NOMO-1 treated with dmso at 0.1 percent for 144 hours (cell line): ENCODE results near the gene FETUB.

ENCODE experiments used
- DNase-seq: peaks from one replicate; lab custom pipeline; 2025; ENCODE audit not compliant: unreplicated experiment; lab: John Stamatoyannopoulos, UW

The FETUB gene

GRCh38 chr3:186639778-186640472, at the start of gene FETUB:
Gene FETUB (plus strand): TSS chr3:186640399. CDS start chr3:186640461, 62 bp downstream.
- DNase-seq: no peak

DNA sequence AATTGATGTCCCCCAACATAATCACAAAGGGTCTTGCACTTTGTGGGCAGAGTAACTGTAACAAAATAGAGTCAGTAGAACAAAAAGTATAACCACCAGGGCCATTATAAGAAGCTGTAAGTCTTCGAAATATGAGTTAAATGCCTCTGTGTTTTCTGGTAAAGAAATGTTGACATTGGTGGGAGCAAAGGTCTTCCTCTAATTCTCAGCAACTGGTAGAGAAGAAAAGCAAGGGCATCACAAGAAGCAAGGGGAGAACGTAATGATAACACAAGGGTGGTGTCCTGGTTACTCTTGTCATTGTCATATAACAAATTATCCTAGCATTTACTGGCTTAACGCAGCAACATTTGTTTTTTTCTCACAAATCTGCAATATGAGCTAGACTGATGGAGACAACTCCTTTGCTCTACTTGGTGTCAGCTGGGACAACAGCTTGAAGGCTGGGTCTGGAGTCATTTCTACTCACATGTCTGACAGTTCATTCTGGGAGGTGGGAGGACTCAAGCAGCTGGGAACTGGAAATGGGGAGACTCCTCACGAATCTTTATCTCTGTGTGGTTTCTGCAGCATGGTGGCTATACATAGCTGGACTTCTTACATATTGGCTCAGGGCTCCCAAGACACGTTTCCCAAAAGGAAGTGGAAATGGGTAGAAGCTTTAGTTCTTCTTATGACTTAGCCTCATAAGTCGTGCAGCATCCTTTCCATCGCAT, 49.5 kb upstream of the FETUB start:
- DNase-seq: no peak

DNA sequence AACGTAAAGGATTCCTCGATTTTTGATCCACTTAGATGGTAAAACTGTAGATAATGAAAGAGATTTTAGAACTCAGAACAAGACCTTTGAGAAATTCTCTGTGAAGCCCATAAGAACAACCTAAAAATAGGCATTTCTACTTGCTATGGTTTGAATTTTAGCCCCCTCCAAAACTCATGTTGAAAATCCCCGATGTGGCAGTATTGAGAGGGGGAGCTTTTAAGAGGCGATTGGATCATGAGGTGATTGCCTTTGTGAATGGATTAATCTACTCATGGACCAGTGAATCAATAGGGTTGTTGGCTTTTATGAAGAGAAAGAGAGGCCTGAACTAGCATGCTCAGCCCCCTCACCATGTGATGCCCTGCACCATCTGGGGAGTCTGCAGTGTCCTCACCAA, 47.5 kb upstream of the FETUB start:
- DNase-seq: no peak

GRCh38 chr3:186593862-186594261, 46.3 kb upstream of the FETUB start:
- DNase-seq: no peak

GRCh38 chr3:186594591-186595113, 45.5 kb upstream of the FETUB start:
- no peak for DNase-seq

GRCh38 chr3:186596568-186597287, 43.5 kb upstream of the FETUB start:
- DNase-seq: no peak

DNA sequence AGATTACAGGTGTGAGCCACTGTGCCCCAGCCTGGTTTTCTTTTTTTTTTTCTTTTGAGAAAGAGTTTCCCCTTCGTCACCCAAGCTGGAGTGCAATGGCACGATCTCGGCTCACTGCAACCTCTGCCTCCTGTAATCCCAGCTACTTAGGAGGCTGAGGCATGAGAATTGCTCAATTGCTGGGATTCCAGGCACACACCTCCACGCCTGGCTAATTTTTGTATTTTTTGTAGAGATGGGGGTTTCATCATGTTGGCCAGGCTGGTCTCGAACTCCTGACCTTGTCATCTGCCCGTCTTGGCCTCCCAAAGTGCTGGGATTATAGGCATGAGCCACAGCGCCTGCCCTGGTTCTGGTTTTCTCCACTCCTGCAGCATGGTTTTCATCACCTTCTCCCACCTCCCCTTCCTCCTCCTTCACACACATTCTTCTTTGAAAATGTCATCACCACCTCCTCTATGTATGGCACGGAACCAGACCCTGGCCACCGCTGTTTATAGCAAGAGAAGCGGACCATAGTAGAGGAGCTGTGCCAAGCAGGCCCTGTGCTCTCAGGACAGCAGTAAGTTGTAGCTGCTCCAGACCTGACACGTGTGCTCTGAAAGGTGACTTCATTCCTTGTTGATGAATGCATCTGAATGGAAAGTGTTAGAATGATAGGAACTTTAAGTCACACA, 42.0 kb upstream of the FETUB start:
- no peak for DNase-seq

- no peak for DNase-seq
Measured at GRCh38 chr3:186598794-186599141, 41.4 kb upstream of the FETUB start.

DNA sequence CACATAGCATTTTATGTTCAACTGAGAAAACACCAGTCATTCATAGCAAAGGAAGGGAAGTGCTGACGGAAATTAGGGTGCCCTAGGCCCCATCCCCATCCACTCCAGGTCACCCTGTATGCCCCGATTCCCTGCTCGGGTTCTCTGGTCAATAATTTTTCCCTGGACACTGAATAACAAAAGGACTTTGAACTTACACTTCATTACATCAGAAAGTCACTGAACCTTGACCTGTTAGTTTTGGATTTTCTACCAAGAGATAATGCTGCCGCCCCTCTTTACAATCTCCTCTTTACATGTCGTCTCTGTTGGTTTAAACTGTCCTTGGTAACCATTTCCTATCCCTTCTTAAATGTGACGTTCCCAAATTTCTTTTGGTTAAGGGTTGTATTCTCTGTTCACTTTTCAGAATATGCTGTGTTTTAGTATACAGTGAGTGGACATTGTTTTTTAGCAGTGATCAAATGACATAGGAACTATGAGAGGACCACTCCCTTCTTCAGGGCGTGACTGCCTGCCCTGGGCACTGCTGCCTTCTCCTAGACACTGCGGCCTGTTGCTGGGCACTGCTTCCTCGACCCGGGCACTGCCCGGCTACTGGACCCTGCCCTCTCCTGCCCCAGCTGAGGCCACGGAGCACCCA, 40.9 kb upstream of the FETUB start:
- DNase-seq: no peak

DNA sequence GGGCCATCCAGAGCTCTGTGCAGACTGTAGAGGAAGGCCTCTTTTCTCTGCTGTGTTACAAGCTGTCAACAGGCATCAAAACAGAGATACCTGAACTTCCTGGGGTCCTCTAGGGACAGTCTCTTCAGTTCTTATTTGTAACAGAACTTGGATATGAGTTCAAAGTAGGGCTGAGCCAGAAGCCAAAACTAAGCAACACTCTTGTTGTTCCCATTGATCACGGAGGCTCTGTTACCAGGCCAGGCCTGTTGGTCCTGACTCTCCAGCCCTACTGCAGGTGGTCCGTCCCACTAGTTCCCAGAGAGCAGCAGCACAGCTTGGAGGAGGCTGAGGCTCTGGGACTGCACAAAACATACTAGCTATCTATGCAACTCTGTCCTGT, 40.4 kb upstream of the FETUB start:
- no peak for DNase-seq

GRCh38 chr3:186600896-186601295, 39.3 kb upstream of the FETUB start:
- no peak for DNase-seq

DNA sequence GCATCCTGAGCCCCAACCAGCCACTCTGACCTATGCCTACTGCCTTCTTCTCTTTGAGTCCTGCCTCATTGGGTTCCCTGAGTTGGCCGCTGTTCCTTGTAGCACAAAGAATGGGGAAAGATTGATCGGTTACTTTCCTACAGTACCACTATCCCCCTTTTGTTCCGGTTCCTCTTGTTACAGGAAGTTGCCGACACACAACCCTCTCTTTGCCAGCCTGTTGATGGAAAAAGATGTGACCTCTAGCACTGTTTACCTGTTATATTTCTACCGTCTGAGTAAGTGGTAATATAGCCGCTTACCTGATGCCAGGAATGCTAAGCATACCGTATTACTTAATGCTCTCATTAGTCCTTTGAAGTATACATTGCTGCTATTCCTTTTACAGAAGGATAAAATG, 37.0 kb upstream of the FETUB start:
- DNase-seq: no peak

GRCh38 chr3:186605078-186605477, 35.1 kb upstream of the FETUB start:
- DNase-seq: no peak

- DNase-seq: no peak
Measured at GRCh38 chr3:186605561-186606545, 34.3 kb upstream of the FETUB start.

- DNase-seq: no peak
Measured at GRCh38 chr3:186608624-186609215, 31.5 kb upstream of the FETUB start.

- DNase-seq: peak; percentile 26
Measured at GRCh38 chr3:186609247-186609868, 30.8 kb upstream of the FETUB start.

GRCh38 chr3:186612065-186612464, 28.1 kb upstream of the FETUB start:
- DNase-seq: no peak

DNA sequence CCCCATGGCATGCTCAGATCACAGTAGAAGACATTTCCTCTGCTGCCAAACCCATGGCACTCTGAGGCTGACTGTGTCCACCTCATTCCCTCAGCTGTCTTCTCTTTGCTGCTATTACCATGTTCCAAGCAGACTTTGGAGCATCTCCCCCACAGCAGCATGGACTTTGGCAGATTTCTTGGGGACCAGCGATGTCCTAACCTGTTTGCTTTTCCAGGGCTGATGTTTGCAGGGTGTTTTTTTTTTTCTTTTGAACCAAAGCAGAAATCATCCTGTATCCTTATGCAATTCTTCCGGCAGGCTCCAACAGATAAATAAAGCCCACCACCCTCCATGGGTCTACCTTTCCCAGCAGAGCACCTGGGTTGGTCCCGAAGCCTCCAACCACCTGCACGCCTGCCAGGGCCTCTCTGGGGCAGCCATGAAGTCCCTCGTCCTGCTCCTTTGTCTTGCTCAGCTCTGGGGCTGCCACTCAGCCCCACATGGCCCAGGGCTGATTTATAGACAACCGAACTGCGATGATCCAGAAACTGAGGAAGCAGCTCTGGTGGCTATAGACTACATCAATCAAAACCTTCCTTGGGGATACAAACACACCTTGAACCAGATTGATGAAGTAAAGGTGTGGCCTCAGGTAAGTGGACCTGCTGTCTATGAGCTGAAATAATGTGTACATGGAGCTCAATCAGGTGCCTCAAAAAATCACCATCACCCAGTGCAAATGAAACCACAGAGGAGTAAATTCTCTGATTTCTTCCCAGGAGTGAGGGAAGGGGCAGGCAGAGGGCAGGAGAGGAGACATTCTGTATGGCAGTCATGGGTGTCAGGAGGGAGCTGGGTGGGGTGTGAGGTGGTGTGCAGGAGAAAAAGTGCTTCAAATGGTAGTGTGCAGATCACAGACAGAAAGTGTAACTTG, 27.2 kb upstream of the FETUB start, which contains the start of gene AHSG:
AHSG (plus strand) TSS at position 340 of the 916 bp plus-strand sequence; CDS start at position 422, 82 bp downstream.
- DNase-seq: no peak
